Activated CD4-positive, alpha-beta memory T cell treated with anti-CD3 and anti-CD28 coated beads for 36 hours (primary cell): ENCODE measurements around the gene BRCA2. TPM values are rescaled to one million over a fixed set of nuclear protein-coding genes. Genes with fewer than 3 reads are reported as not detected.
"Not testable (repeated sequence)": the region's sequence is repeated elsewhere in the genome, so short reads cannot be mapped to it uniquely, and the experiment has no call there.

Experiments
- CTCF ChIA-PET: fragments of 350-600 bp; sonication (Branson Sonifier 250); formaldehyde crosslinking; loops from one replicate; lab custom pipeline; 2021; ENCODE audit warnings: antibody characterized with exemption, inconsistent platforms; lab: Charles Lee
- POLR2A ChIA-PET: fragments of 350-600 bp; sonication (Branson Sonifier 250); formaldehyde crosslinking; loops from one replicate; lab custom pipeline; 2021; ENCODE audit warnings: antibody characterized with exemption; lab: Charles Lee
- DNase-seq: peaks from one replicate; pipeline ENCODE4 v3.0.0-alpha.2; 2020
- H3K27ac Mint-ChIP-seq: one replicate; pipeline ENCODE4 v1.8.0; 2021; ENCODE audit warnings: mixed read lengths
- H3K27me3 Mint-ChIP-seq: one replicate; pipeline ENCODE4 v1.8.0; 2021; ENCODE audit warnings: mixed read lengths
- H3K36me3 Mint-ChIP-seq: one replicate; pipeline ENCODE4 v1.8.0; 2021; ENCODE audit warnings: mixed read lengths
- H3K4me1 Mint-ChIP-seq: one replicate; pipeline ENCODE4 v1.8.0; 2021; ENCODE audit warnings: low read depth, mixed read lengths
- H3K4me3 Mint-ChIP-seq: one replicate; pipeline ENCODE4 v1.8.0; 2021; ENCODE audit warnings: mild to moderate bottlenecking, mixed read lengths
- H3K9me3 Mint-ChIP-seq: one replicate; pipeline ENCODE4 v1.8.0; 2021; ENCODE audit warnings: mixed read lengths
- intact Hi-C: fragments of 100-400 bp; cut with micrococcal nuclease; formaldehyde crosslinking; loops from one replicate; pipeline ENCODE4 v1.15.1; 2023
- total RNA-seq, 2 experiments: library from RNA; stranded (reverse); gene quantifications; one replicate each; pipeline ENCODE4 v1.2.3, GENCODE V29; 2021

The BRCA2 gene
- total RNA-seq, 2 experiments from 2014 or later, result 22.1 to 23.1 TPM

GRCh38 chr13:32354040-32354439 is 38.7 kb downstream of the BRCA2 start:
- no peaks in the 10 kb centered on the region for H3K4me1 Mint-ChIP-seq
- H3K9me3 Mint-ChIP-seq, result no peaks in the 10 kb centered on the region
- H3K27me3 Mint-ChIP-seq, result no peaks in the 10 kb centered on the region
- ChIA-PET CTCF (no interaction called here), POLR2A (no interaction called here)
- intact Hi-C loops, result no loop called here
- no peak overlapping the region for H3K27ac Mint-ChIP-seq
- H3K36me3 Mint-ChIP-seq, result peaks cover 22% of the 10 kb centered on the region
- DNase-seq, result no peak
- no peak overlapping the region for H3K4me3 Mint-ChIP-seq

GRCh38 chr13:32355935-32356334 is 40.6 kb downstream of the BRCA2 start:
- POLR2A ChIA-PET, H3K4me3 Mint-ChIP-seq, H3K27me3 Mint-ChIP-seq, H3K9me3 Mint-ChIP-seq, intact Hi-C loops, H3K4me1 Mint-ChIP-seq, DNase-seq, H3K27ac Mint-ChIP-seq, CTCF ChIA-PET: not testable (repeated sequence)
- H3K36me3 Mint-ChIP-seq, result peaks cover 20% of the 10 kb centered on the region

- H3K27me3 Mint-ChIP-seq, result no peaks in the 10 kb centered on the region
- no peaks in the 10 kb centered on the region for H3K9me3 Mint-ChIP-seq
- no peak overlapping the region for H3K27ac Mint-ChIP-seq
- no peak for DNase-seq
- no peak overlapping the region for H3K4me3 Mint-ChIP-seq
- H3K4me1 Mint-ChIP-seq, result no peaks in the 10 kb centered on the region
- ChIA-PET POLR2A (no interaction called here), CTCF (no interaction called here)
- intact Hi-C loops, result no loop called here
- H3K36me3 Mint-ChIP-seq, result peaks cover 25% of the 10 kb centered on the region
Measured at GRCh38 chr13:32362574-32362973, 47.3 kb downstream of the BRCA2 start.

DNA sequence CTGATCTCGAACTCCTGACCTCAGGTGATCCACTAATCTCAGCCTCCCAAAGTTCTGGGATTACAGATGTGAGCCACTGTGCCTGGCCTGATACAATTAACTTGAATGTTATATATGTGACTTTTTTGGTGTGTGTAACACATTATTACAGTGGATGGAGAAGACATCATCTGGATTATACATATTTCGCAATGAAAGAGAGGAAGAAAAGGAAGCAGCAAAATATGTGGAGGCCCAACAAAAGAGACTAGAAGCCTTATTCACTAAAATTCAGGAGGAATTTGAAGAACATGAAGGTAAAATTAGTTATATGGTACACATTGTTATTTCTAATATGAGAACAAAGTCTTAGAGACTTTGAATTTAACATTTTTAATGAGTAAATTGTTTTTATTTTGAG is 55.5 kb downstream of the BRCA2 start:
- ChIA-PET POLR2A (no interaction called here), CTCF (no interaction called here)
- Mint-ChIP-seq H3K27me3 (no peaks in the 10 kb centered on the region), H3K36me3 (peaks cover 35% of the 10 kb centered on the region), H3K4me3 (no peak overlapping the region), H3K4me1 (no peaks in the 10 kb centered on the region), H3K27ac (no peak overlapping the region), H3K9me3 (no peaks in the 10 kb centered on the region)
- DNase-seq, result no peak
- intact Hi-C loops, result no loop called here

DNA sequence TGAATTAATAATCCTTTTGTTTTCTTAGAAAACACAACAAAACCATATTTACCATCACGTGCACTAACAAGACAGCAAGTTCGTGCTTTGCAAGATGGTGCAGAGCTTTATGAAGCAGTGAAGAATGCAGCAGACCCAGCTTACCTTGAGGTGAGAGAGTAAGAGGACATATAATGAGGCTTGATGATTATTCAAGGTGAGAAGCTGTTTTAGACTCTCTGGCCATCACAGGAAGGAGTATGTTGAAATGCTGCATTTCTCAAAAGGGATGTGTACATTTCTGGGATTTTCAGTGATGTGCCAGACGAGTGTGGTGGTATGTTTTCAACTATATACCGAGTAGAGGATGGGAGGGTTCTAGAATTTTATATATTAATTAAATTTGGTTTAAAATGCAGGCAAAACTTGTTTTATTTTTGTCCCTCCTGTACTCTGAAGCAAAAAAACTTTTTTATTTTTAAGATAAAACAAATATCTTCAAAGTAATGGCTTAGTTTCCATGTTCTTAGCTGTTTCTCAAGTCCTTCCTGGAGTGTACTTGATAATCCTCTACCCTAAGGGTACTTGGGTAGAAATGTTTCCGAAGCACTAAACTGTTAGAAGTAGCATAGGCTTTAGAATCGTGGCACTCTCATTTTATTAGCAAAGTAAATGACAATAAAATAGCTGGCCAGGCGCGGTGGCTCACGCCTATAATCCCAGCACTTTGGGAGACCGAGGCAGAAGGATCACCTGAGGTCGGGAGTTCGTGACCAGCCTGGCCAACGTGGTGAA is 61.5 kb downstream of the BRCA2 start:
- H3K9me3 Mint-ChIP-seq, result no peaks in the 10 kb centered on the region
- no peak overlapping the region for H3K4me3 Mint-ChIP-seq
- no peak for DNase-seq
- CTCF ChIA-PET, result no interaction called here
- H3K27ac Mint-ChIP-seq, result no peak overlapping the region
- intact Hi-C loops, result no loop called here
- peaks cover 31% of the 10 kb centered on the region for H3K36me3 Mint-ChIP-seq
- H3K4me1 Mint-ChIP-seq, result no peaks in the 10 kb centered on the region
- no peaks in the 10 kb centered on the region for H3K27me3 Mint-ChIP-seq
- POLR2A ChIA-PET, result no interaction called here

DNA sequence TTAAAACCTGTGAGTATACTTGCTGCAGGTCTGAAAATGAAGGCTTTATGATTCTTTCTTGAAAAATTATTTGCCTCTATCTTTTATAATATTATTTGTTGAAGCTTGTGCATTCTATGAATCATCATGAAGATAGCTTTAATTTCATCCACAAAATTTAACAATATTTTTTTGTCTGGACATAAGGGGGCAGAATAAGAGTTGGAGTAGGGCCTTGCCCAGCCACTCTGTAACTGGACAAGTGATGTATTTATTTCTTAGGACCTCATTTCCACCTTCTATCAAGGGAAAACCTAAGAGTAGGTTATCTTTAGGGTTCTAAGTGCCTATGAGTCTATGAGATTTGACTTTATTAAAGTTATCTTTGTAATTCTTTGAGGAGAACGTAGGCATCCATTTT is 62.7 kb downstream of the BRCA2 start:
- intact Hi-C loops, result no loop called here
- Mint-ChIP-seq H3K27me3 (no peaks in the 10 kb centered on the region), H3K4me1 (no peaks in the 10 kb centered on the region), H3K27ac (no peak overlapping the region), H3K4me3 (no peak overlapping the region), H3K36me3 (peaks cover 21% of the 10 kb centered on the region), H3K9me3 (no peaks in the 10 kb centered on the region)
- DNase-seq, result no peak
- POLR2A ChIA-PET, result no interaction called here
- CTCF ChIA-PET, result interaction anchor here (0.7 kb wide), 1 partner anchor 1314 kb away, joined by 3 read pairs; no protein-coding TSS in a partner anchor

DNA sequence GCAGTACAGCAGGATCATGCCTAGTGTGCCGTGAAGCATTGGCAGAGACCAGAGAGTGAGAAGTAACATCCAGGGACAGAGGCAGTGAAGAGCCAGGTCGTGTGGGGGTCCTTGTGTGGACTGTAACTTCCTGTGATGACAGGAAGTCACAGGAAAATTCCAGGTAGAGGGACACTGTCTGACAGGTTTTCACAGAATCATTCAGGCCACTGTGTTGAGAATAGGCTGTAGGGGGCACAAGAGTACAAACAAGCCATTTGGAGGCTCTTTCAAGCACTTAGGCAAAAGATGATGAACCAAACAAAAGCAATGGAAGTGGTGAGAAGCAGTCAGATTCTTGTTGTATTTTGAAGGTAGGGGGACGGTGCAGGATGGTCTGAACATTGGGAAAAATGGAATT is 66.2 kb downstream of the BRCA2 start:
- peak; percentile 11 for DNase-seq
- H3K27me3 Mint-ChIP-seq, result no peaks in the 10 kb centered on the region
- no peaks in the 10 kb centered on the region for H3K4me1 Mint-ChIP-seq
- ChIA-PET POLR2A (no interaction called here), CTCF (interaction anchor here (0.7 to 3.8 kb wide), 8 partner anchors 9 to 1319 kb away, joined by 3 to 26 read pairs (median 3); no protein-coding TSS in a partner anchor)
- no peak overlapping the region for H3K4me3 Mint-ChIP-seq
- no peak overlapping the region for H3K27ac Mint-ChIP-seq
- intact Hi-C loops, result loop anchor here (1.0 kb wide), 2 partner anchors 62 to 200 kb away; no protein-coding TSS in a partner anchor
- no peaks in the 10 kb centered on the region for H3K9me3 Mint-ChIP-seq
- peaks cover 4% of the 10 kb centered on the region for H3K36me3 Mint-ChIP-seq

- DNase-seq, result no peak
- Mint-ChIP-seq H3K4me1 (no peaks in the 10 kb centered on the region), H3K27ac (no peak overlapping the region), H3K9me3 (no peaks in the 10 kb centered on the region), H3K36me3 (peaks cover 6% of the 10 kb centered on the region), H3K27me3 (no peaks in the 10 kb centered on the region), H3K4me3 (no peak overlapping the region)
- POLR2A ChIA-PET, result no interaction called here
- CTCF ChIA-PET, result no interaction called here
- intact Hi-C loops, result no loop called here
Measured at GRCh38 chr13:32383836-32384618, 68.7 kb downstream of the BRCA2 start.

- Mint-ChIP-seq H3K4me3 (no peak overlapping the region), H3K27ac (no peak overlapping the region), H3K4me1 (no peaks in the 10 kb centered on the region), H3K36me3 (peaks cover 6% of the 10 kb centered on the region), H3K27me3 (no peaks in the 10 kb centered on the region), H3K9me3 (no peaks in the 10 kb centered on the region)
- intact Hi-C loops, result no loop called here
- DNase-seq, result no peak
- POLR2A ChIA-PET, result no interaction called here
- CTCF ChIA-PET, result interaction anchor here (1.0 kb wide), 1 partner anchor 266 kb away, joined by 3 read pairs; no protein-coding TSS in a partner anchor
Measured at GRCh38 chr13:32384702-32385101, 69.4 kb downstream of the BRCA2 start.

DNA sequence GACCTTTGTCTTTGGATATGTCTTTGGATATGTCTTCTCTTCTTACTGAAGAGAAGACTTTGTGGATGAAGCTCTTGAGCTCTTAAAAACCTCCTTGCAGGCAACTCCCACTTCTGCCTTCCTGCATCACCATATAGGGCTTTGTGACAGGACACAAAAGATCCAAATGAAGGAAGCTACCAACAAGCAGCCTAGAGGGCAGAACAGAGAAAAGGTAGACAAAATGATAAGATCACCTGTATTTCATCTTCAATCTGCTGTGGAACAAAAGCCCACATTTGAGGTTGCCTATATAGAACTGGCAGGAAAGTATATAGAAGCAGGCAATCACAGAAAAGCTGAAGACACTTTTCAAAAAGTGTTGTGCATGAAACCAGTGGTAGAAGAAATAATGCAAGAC is 70.1 kb downstream of the BRCA2 start:
- Mint-ChIP-seq H3K27me3 (no peaks in the 10 kb centered on the region), H3K4me3 (no peak overlapping the region), H3K4me1 (peaks cover 2% of the 10 kb centered on the region), H3K36me3 (peaks cover 4% of the 10 kb centered on the region), H3K9me3 (no peaks in the 10 kb centered on the region), H3K27ac (no peak overlapping the region)
- intact Hi-C loops, result no loop called here
- POLR2A ChIA-PET, result no interaction called here
- DNase-seq, result no peak
- CTCF ChIA-PET, result interaction anchor here (1.0 kb wide), 1 partner anchor 265 kb away, joined by 3 read pairs; no protein-coding TSS in a partner anchor

- ChIA-PET POLR2A (no interaction called here), CTCF (interaction anchor here (1.1 to 1.8 kb wide), 2 partner anchors 8 to 25 kb away, joined by 3 to 4 read pairs; no protein-coding TSS in a partner anchor)
- no peak for DNase-seq
- peaks cover 8% of the 10 kb centered on the region for H3K36me3 Mint-ChIP-seq
- H3K27ac Mint-ChIP-seq, result no peak overlapping the region
- no peak overlapping the region for H3K4me3 Mint-ChIP-seq
- intact Hi-C loops, result no loop called here
- no peaks in the 10 kb centered on the region for H3K27me3 Mint-ChIP-seq
- peaks cover 5% of the 10 kb centered on the region for H3K4me1 Mint-ChIP-seq
- H3K9me3 Mint-ChIP-seq, result no peaks in the 10 kb centered on the region
Measured at GRCh38 chr13:32390048-32390447, 74.7 kb downstream of the BRCA2 start.

DNA sequence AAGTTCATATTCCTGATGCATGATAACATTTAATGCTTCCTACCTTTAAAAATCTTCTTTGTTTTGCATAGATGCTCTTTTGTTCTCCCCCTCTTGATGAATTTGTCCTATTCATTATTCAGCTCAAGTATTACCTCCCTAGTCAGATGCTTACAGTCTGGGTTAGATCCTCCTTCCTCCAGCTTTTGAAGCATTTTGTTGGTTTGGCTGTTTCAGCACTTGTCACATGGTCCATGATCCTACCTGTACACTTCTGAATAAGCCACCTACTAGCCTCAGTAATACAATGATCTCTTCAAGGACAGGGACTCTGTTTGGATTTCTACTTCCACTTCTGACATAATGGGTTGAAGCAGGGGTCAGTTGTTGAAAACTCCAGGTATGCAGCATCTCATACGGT is 75.2 kb downstream of the BRCA2 start:
- Mint-ChIP-seq H3K27me3 (no peaks in the 10 kb centered on the region), H3K4me1 (peaks cover 6% of the 10 kb centered on the region), H3K36me3 (peaks cover 8% of the 10 kb centered on the region), H3K9me3 (no peaks in the 10 kb centered on the region), H3K27ac (no peak overlapping the region), H3K4me3 (no peak overlapping the region)
- ChIA-PET CTCF (interaction anchor here (1.1 to 1.8 kb wide), 2 partner anchors 9 to 24 kb away, joined by 3 to 4 read pairs; no protein-coding TSS in a partner anchor), POLR2A (no interaction called here)
- intact Hi-C loops, result no loop called here
- no peak for DNase-seq
